K562 (cell line): Measurements from ENCODE around the gene CELSR1. TPM values are rescaled to one million over a fixed set of nuclear protein-coding genes. Genes with fewer than 3 reads are reported as not detected.

ENCODE experiments used
- ATAC-seq: fragments of 200-7000 bp; cut with Tn5 transposase; 3 replicates; pipeline ENCODE4 v1.9.1; 2020; ENCODE audit warnings: moderate library complexity
- BruUV-seq: library from RNA; stranded (reverse); fragments of 400-500 nt; replicated peaks from 2 replicates; lab custom pipeline; 2021; lab: Mats Ljungman, UMichigan
- CTCF ChIA-PET: fragments of 300-600 bp; formaldehyde crosslinking; extraction: SDS; loops from one replicate; lab custom pipeline; 2021; ENCODE audit warnings: low intra/inter-chr PET ratio; lab: Yijun Ruan, JAX
- POLR2A ChIA-PET: fragments of 300-600, 350-650 bp; sonication (Branson Sonifier 250); formaldehyde crosslinking; extraction: SDS; loops from one replicate; lab custom pipeline; 2021; ENCODE audit warnings: antibody characterized with exemption, inconsistent platforms; lab: Yijun Ruan, JAX
- DNase-seq, 4 experiments: peaks; one replicate each; pipeline versions ENCODE4 v3.0.0 to v3.0.0-alpha.2; 2011 to 2018; ENCODE audit warnings: low spot score in 3 of 4, mixed read lengths in 3 of 4; ENCODE audit errors: extremely low read depth in 1 of 4
- FAIRE-seq: peaks from 2 replicates; lab custom pipeline; 2011; peaks lifted over from hg19 to GRCh38; lab: Jason Lieb, UNC
- H2AFZ ChIP-seq: 2 replicates; pipeline ENCODE4 v1.6.0; 2011; ENCODE audit warnings: low read depth, low read length, control low read depth, inconsistent platforms
- H3K27ac ChIP-seq: fragments of 200-600 bp; 3 replicates; pipeline ENCODE4 v1.8.0; 2011; ENCODE audit warnings: low read depth, mild to moderate bottlenecking, control low read depth, inconsistent platforms, low read length, moderate library complexity, mixed read lengths; ENCODE audit errors: extremely low read depth
- H3K27me3 ChIP-seq, 2 experiments: fragments of 300-600 bp in 1 of 2; 2 replicates in 1 of 2; 3 replicates in 1 of 2; pipeline versions ENCODE4 v1.6.0 to v1.8.0; 2011; ENCODE audit warnings: inconsistent platforms in 2 of 2, low read length in 2 of 2, mild to moderate bottlenecking in 1 of 2, mixed read lengths in 1 of 2, moderate library complexity in 1 of 2; ENCODE audit not compliant: control insufficient read depth in 2 of 2, insufficient read depth in 2 of 2
- H3K36me3 ChIP-seq: fragments of 300-600 bp; 3 replicates; pipeline ENCODE4 v1.8.0; 2011; ENCODE audit warnings: mild to moderate bottlenecking, low read length, inconsistent platforms; ENCODE audit not compliant: control insufficient read depth, insufficient read depth
- H3K4me1 ChIP-seq, 2 experiments: fragments of 200-600 bp in 1 of 2; replicated peaks in 1 of 2; 2 replicates in 1 of 2; 3 replicates in 1 of 2; pipeline versions ENCODE4 v1.5.1 to v1.8.0; 2011; ENCODE audit warnings: inconsistent platforms in 2 of 2, low read length in 2 of 2, mild to moderate bottlenecking in 1 of 2, mixed read lengths in 1 of 2, moderate library complexity in 1 of 2; ENCODE audit not compliant: control insufficient read depth in 2 of 2, insufficient read depth in 2 of 2
- H3K4me2 ChIP-seq: 2 replicates; pipeline ENCODE4 v1.6.1; 2011; ENCODE audit warnings: low read length, control low read depth, inconsistent platforms, mixed read lengths; ENCODE audit not compliant: insufficient read depth
- H3K4me3 ChIP-seq: fragments of 200-600 bp; sonication (generic), shearing (Covaris generic); 2 replicates; pipeline ENCODE4 v1.5.1; 2016; ENCODE audit warnings: control low read depth, inconsistent platforms
- H3K79me2 ChIP-seq: fragments of 200-600 bp; 3 replicates; pipeline ENCODE4 v1.8.0; 2011; ENCODE audit warnings: low read length, inconsistent platforms; ENCODE audit not compliant: control insufficient read depth, insufficient read depth
- H3K9ac ChIP-seq, 2 experiments: 2 replicates each; pipeline versions ENCODE4 v1.6.0 to v1.6.1; 2011; ENCODE audit warnings: low read depth in 2 of 2, low read length in 2 of 2, control low read depth in 1 of 2, inconsistent platforms in 1 of 2, mild to moderate bottlenecking in 1 of 2, mixed read lengths in 1 of 2; ENCODE audit not compliant: insufficient read depth in 1 of 2
- H3K9me1 ChIP-seq: one replicate; pipeline ENCODE4 v1.6.0; 2011; ENCODE audit warnings: inconsistent platforms, mild to moderate bottlenecking, low read length, moderate library complexity; ENCODE audit not compliant: control insufficient read depth, insufficient read depth
- H3K9me3 ChIP-seq: replicated peaks from 2 replicates; pipeline ENCODE4 v1.5.1; 2011; ENCODE audit warnings: low read depth, low read length, inconsistent platforms; ENCODE audit not compliant: control insufficient read depth, insufficient read depth
- H4K20me1 ChIP-seq: replicated peaks from 2 replicates; pipeline ENCODE4 v1.6.1; 2011; ENCODE audit warnings: low read length, inconsistent platforms, mixed read lengths; ENCODE audit not compliant: control insufficient read depth, insufficient read depth
- ARID1B ChIP-seq: fragments of 450-650 bp; IDR thresholded peaks from 2 replicates; pipeline ENCODE4 v1.6.1; 2016; ENCODE audit warnings: antibody characterized with exemption, mild to moderate bottlenecking, inconsistent platforms
- GABPA ChIP-seq: fragments of 200-800 bp; sonication (Bioruptor generic); conservative IDR thresholded peaks from 2 replicates; pipeline ENCODE4 v1.6.1; 2016; ENCODE audit warnings: low read depth, missing genetic modification characterization, missing compliant biosample characterization
- HLTF ChIP-seq: fragments of 450-650 bp; IDR thresholded peaks from 2 replicates; pipeline ENCODE4 v1.6.1; 2016
- KAT2B ChIP-seq: IDR thresholded peaks from one replicate; pipeline ENCODE4 v1.6.1; 2012; ENCODE audit warnings: low read depth, mild to moderate bottlenecking, control low read depth, inconsistent platforms, low read length, moderate library complexity
- KLF6 ChIP-seq: fragments of 250-450 bp; sonication (Bioruptor Pico); IDR thresholded peaks from 2 replicates; pipeline ENCODE4 v1.4.0; 2020; ENCODE audit warnings: mild to moderate bottlenecking, moderate library complexity, borderline replicate concordance
- MCM5 ChIP-seq: fragments of 450-650 bp; IDR thresholded peaks from 2 replicates; pipeline ENCODE4 v1.6.1; 2016; ENCODE audit warnings: low read depth
- TAF7 ChIP-seq: fragments of 450-650 bp; IDR thresholded peaks from 2 replicates; pipeline ENCODE4 v1.6.1; 2016; ENCODE audit warnings: missing genetic modification characterization, missing compliant biosample characterization
- TCF7L2 ChIP-seq: fragments of 150-350 bp; IDR thresholded peaks from 2 replicates; pipeline ENCODE4 v1.6.1; 2016; ENCODE audit warnings: low read depth, mild to moderate bottlenecking, low read length, moderate library complexity
- TRIM28 ChIP-seq: fragments of 450-650 bp; IDR thresholded peaks from 2 replicates; pipeline ENCODE4 v1.6.1; 2017
- WGBS: fragments of 100-300 bp; shearing (Covaris generic); methylation state at CpG from one replicate; pipeline ENCODE4 v1.1.6; 2016; ENCODE audit warnings: low coverage, mixed read lengths; ENCODE audit not compliant: insufficient coverage; ENCODE audit errors: missing lambda C conversion rate; 5-methylcytosine and 5-hydroxymethylcytosine counted together
- in situ Hi-C: fragments of 300-500 bp; cut with MboI; formaldehyde crosslinking; loops from 4 replicates; pipeline ENCODE4 v1.15.0; 2018; ENCODE audit warnings: inconsistent platforms, mixed read lengths
- intact Hi-C: fragments of 100-400 bp; cut with micrococcal nuclease; formaldehyde crosslinking; loops from 2 replicates; pipeline ENCODE4 v1.14.2; 2022
- polyA plus RNA-seq, 8 experiments: library from polyadenylated mRNA; depleted of rRNA in 4 of 8; stranded (reverse) in 5 of 8; unstranded in 3 of 8; fragments of >200 nt; fragmentation: Nextera tagmentation in 2 of 8; fragmentation: Illumina TruSeq in 1 of 8; extraction: Ambion mirVana in 2 of 8; extraction: Trizol in 1 of 8; gene quantifications; 2 replicates each; pipeline versions ENCODE4 v1.2.1 to v1.2.3, GENCODE V29; 2011 to 2014; ENCODE audit warnings: inconsistent platforms in 1 of 8, missing spikeins in 1 of 8
- total RNA-seq, 7 experiments: library from RNA; depleted of rRNA in 6 of 7; stranded (reverse); fragments of >200 nt in 6 of 7; fragmentation: Illumina TruSeq in 2 of 7; extraction: Trizol in 2 of 7; gene quantifications; 2 replicates each; pipeline versions ENCODE4 v1.2.1 to v1.2.3, GENCODE V29; 2011 to 2021; ENCODE audit warnings: low replicate concordance in 1 of 7
- TF ChIP-seq, protein P1 (sequence below), 2 experiments: fragments of 450-650 bp; IDR thresholded peaks; 2 replicates each; pipeline ENCODE4 v1.6.1; 2016
- TF ChIP-seq, protein P2 (sequence below): IDR thresholded peaks from 2 replicates; pipeline ENCODE4 v1.6.1; 2011; ENCODE audit not compliant: insufficient read length; ENCODE audit errors: extremely low read depth

Gene CELSR1
- total and polyA plus RNA-seq, 9 of the 15 experiments (the other 6 are each of a cell fraction or from before 2014, with no cell fraction given), result under 0.01 to 0.09 TPM; not detected in 7

GRCh38 chr22:46458525-46458924, 78.9 kb downstream of the CELSR1 start:
- Histone ChIP-seq H3K9ac (no peak overlapping the region), H3K4me1 (peaks cover 7 to 36% of the 10 kb centered on the region in 2 experiments; a peak in 4 of 5 replicates), H3K27me3 (peaks cover 17 to 51% of the 10 kb centered on the region in 2 experiments; a peak in 4 of 5 replicates)
- POLR2A ChIA-PET, result no interaction called here
- no peak for ATAC-seq
- intact Hi-C loops, result no loop called here
- no peak for TF ChIP-seq MCM5
- TF ChIP-seq, all 486 proteins: peak for 0
- no peak overlapping the region for H3K4me2 ChIP-seq
- no peaks in the 10 kb centered on the region for H3K36me3 ChIP-seq
- H3K79me2 ChIP-seq, result no peaks in the 10 kb centered on the region
- no TSS peak for BruUV-seq
- 6% methylated on average over 6 of the region's 7 CpGs for WGBS
- CTCF ChIA-PET, result no interaction called here
- H3K27ac ChIP-seq, result no peak overlapping the region
- no peaks in the 10 kb centered on the region for H4K20me1 ChIP-seq
- H3K9me3 ChIP-seq, result no peaks in the 10 kb centered on the region
- in situ Hi-C loops, result no loop called here
- FAIRE-seq (no peak), DNase-seq (no peak)
- H2AFZ ChIP-seq, result no peak overlapping the region
- no peak overlapping the region for H3K4me3 ChIP-seq
- H3K9me1 ChIP-seq, result no peaks in the 10 kb centered on the region

DNA sequence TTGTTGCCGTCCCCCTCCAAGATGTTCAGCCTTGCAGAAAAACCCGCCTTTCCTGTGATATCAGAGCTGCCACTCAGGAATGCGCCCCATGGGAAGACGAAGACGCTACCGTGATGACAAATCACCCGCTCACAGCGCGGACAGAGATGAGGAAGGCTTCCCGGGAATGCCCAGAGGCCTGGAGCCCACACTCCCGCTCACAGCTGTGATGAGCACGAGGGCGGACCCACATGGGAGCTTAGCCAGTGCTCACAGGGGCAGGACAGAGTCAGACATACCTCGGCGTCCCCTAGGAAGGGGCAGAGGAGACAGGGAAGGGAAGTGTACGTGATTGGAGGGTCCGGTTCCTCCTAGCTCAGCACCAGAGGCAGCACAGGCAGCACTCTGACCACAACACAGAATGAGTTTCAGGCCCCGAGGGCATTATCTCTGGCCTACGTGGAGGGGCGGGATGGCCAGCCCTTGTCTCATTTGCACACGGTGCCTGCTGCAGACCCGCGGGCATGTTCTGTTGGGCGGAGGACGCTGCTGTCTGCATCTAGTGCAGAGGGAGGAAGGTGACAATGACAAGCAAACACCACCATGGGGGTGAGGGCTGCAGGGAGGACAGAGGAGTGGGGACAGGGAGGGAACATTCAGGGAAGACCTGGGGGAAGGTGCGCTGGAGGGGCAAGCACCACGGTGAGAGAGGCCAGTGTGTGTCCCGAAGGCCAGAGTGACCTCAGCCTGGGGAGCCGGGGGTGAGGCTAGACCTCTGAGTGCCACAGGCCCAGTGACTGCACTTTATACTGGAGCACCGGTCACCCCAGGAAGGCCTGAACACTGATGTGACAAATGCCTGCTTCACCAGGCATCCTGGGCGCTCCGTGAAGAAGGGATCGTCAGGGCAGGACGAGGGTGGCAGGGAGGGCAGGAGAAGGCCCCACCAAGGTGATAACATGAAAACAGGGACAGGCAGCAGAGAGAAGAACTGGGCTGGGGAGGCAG, 79.6 kb downstream of the CELSR1 start:
- H3K4me1 ChIP-seq, result peaks cover 7 to 43% of the 10 kb centered on the region in 2 experiments; a peak in 4 of 5 replicates
- ChIA-PET CTCF (no interaction called here), POLR2A (interaction anchor here (0.6 kb wide), 1 partner anchor 56 kb away, joined by 3 read pairs; no protein-coding TSS in a partner anchor)
- H3K9ac ChIP-seq, result no peak overlapping the region
- peaks cover 15 to 51% of the 10 kb centered on the region in 2 experiments; a peak in 4 of 5 replicates for H3K27me3 ChIP-seq
- in situ Hi-C loops, result no loop called here
- no peaks in the 10 kb centered on the region for H3K79me2 ChIP-seq
- H3K9me3 ChIP-seq, result no peaks in the 10 kb centered on the region
- FAIRE-seq (no peak), ATAC-seq (no peak), DNase-seq (no peak)
- H3K27ac ChIP-seq, result no peak overlapping the region
- no peaks in the 10 kb centered on the region for H3K36me3 ChIP-seq
- H3K9me1 ChIP-seq, result no peaks in the 10 kb centered on the region
- 41% methylated on average over 16 of the region's 34 CpGs for whole genome bisulfite sequencing
- intact Hi-C loops, result no loop called here
- no peaks in the 10 kb centered on the region for H4K20me1 ChIP-seq
- no peak for TF ChIP-seq TRIM28
- TF ChIP-seq KAT2B, result no peak
- no peak for TF ChIP-seq GABPA (tag)
- TF ChIP-seq TAF7 (tag), result no peak
- TF ChIP-seq TCF7L2, result no peak
- TF ChIP-seq, protein P1, sequence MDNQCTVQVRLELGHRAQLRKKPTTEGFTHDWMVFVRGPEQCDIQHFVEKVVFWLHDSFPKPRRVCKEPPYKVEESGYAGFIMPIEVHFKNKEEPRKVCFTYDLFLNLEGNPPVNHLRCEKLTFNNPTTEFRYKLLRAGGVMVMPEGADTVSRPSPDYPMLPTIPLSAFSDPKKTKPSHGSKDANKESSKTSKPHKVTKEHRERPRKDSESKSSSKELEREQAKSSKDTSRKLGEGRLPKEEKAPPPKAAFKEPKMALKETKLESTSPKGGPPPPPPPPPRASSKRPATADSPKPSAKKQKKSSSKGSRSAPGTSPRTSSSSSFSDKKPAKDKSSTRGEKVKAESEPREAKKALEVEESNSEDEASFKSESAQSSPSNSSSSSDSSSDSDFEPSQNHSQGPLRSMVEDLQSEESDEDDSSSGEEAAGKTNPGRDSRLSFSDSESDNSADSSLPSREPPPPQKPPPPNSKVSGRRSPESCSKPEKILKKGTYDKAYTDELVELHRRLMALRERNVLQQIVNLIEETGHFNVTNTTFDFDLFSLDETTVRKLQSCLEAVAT (IDR thresholded peaks at IDR 0.05), result no peak
- TF ChIP-seq HLTF, result no peak
- TF ChIP-seq ARID1B, result no peak
- TF ChIP-seq, protein P2, sequence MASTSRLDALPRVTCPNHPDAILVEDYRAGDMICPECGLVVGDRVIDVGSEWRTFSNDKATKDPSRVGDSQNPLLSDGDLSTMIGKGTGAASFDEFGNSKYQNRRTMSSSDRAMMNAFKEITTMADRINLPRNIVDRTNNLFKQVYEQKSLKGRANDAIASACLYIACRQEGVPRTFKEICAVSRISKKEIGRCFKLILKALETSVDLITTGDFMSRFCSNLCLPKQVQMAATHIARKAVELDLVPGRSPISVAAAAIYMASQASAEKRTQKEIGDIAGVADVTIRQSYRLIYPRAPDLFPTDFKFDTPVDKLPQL, result no peak
- no peak for TF ChIP-seq KLF6 (CRISPR knock-in tag)
- H2AFZ ChIP-seq, result no peak overlapping the region
- no TSS peak for BruUV-seq
- H3K4me3 ChIP-seq, result no peak overlapping the region
- H3K4me2 ChIP-seq, result no peak overlapping the region
